ENCODE measurements around the gene TCEA2.

GRCh38 chr20:64101731-64102621 lies 39.0 kb downstream of the TCEA2 start:
- TF ChIP-seq CTCF (IDR thresholded peaks at IDR 0.05): peak in 2 of 3 donors; percentile 21 to 26
- no peak for TF ChIP-seq POLR2AphosphoS5 (IDR thresholded peaks at IDR 0.05)
- TF ChIP-seq POLR2A (IDR thresholded peaks at IDR 0.05): no peak
